HUES6 (cell line): ENCODE measurements around the gene ARPP19.
"Not testable (repeated sequence)": the region's sequence is repeated elsewhere in the genome, so short reads cannot be mapped to it uniquely, and the experiment has no call there.

Source experiments
- H3K27ac ChIP-seq: 2 replicates; pipeline ENCODE4 v1.7.0; 2013; ENCODE audit warnings: low read depth, mild to moderate bottlenecking, low read length, inconsistent platforms
- H3K27me3 ChIP-seq: 2 replicates; pipeline ENCODE4 v1.6.1; 2013; ENCODE audit warnings: low read length; ENCODE audit not compliant: control insufficient read depth, insufficient read depth
- H3K36me3 ChIP-seq: 2 replicates; pipeline ENCODE4 v1.6.1; 2013; ENCODE audit warnings: low read length; ENCODE audit not compliant: control insufficient read depth, insufficient read depth
- H3K4me1 ChIP-seq: 2 replicates; pipeline ENCODE4 v1.6.1; 2013; ENCODE audit warnings: low read length; ENCODE audit not compliant: control insufficient read depth, insufficient read depth
- H3K4me3 ChIP-seq: 2 replicates; pipeline ENCODE4 v1.5.1; 2013; ENCODE audit warnings: low read depth, low read length
- H3K9ac ChIP-seq: one replicate; pipeline ENCODE4 v1.6.1; 2013; ENCODE audit warnings: mild to moderate bottlenecking, low read length
- H3K9me3 ChIP-seq: 2 replicates; pipeline ENCODE4 v1.6.1; 2013; ENCODE audit warnings: low read depth, low read length; ENCODE audit not compliant: control insufficient read depth, insufficient read depth

ARPP19 gene

DNA sequence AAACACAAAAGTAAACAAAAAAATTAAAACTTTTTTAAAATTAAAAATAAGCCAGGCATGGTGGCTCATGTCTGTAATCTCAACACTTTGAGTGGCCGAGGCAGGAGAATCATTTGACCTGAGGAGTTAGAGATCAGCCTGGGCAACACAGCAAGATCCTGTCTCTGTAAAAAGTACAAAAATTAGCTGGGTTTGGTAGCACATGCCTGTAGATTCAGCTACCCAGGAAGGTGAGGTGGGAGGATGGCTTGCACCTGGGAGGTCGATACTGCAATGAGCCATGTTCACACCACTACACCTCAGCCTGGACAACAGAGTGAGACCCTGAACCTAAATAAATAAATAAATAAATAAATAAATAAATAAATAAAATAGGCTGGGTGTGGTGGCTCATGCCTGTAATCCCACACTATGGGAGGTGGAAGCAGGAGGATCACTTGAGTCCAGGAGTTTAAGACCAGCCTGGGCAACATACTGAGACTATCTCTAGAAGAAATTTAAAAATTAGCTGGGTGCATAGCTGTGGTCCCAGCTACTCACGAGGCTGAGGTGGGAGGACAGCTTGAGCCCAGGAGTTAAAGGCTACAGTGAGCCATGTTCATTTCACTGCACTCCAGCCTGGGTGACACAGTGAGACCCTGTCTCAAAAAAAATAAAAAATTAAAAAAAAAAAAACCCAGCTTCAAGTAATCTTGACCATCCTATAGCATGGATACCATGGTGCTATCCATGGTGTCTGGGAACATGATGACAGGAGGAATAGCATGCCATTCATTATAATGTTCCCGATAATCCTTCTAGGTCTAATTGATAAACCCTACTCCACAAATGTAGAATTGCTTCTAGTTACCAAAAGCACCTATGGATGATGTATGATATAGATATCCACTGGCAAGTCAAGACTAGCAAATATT lies 44.4 kb downstream of the ARPP19 start:
- no peaks in the 10 kb centered on the region for H3K36me3 ChIP-seq
- H3K9me3 ChIP-seq = no peaks in the 10 kb centered on the region
- H3K9ac ChIP-seq = no peak overlapping the region
- H3K27me3 ChIP-seq = peaks cover 19% of the 10 kb centered on the region
- H3K27ac ChIP-seq = no peak overlapping the region
- no peak overlapping the region for H3K4me3 ChIP-seq
- peaks cover 10% of the 10 kb centered on the region for H3K4me1 ChIP-seq

DNA sequence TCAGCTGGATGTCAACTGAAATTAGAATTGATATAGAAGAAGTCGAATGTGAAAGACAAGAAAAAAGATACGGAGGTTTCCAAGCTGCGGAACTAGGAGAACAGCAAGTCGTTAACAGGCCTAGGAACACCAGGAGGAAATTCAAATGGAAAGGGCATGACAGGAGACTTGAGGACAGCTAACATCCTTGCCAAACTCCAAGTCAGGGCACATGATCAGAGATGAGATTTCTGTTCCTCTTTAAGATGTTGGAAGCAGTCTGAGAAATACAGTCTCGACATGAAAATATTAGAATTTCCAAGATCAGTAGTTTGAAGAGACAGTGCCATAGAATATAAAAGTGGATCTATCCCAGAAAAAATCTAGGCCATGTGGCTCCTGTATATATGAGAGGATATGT lies 45.2 kb downstream of the ARPP19 start:
- Histone ChIP-seq H3K4me3 (no peak overlapping the region), H3K36me3 (no peaks in the 10 kb centered on the region), H3K4me1 (peaks cover 9% of the 10 kb centered on the region), H3K9ac (no peak overlapping the region), H3K27me3 (peaks cover 16% of the 10 kb centered on the region), H3K27ac (no peak overlapping the region), H3K9me3 (no peaks in the 10 kb centered on the region)

DNA sequence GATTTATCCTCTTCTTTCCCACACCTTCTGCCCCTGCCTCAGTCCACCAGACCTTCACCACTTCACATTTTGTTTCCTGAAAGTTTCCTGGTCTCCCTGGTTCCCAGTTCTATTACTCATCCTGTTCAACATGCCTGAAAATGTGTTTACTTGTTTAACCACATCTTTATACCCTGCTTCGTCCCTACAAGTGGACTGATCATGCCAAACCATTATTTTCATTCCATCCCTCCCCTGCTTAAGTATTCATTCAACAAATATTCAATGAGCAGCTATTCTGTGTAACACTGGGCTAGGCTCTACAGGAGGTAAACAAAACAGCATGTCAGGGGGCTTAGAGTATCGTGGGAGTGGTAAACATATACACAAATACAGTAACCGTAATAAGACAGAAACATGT lies 45.6 kb downstream of the ARPP19 start:
- Histone ChIP-seq H3K4me3 (no peak overlapping the region), H3K27ac (no peak overlapping the region), H3K27me3 (peaks cover 13% of the 10 kb centered on the region), H3K9ac (no peak overlapping the region), H3K9me3 (no peaks in the 10 kb centered on the region), H3K36me3 (no peaks in the 10 kb centered on the region), H3K4me1 (peaks cover 9% of the 10 kb centered on the region)

DNA sequence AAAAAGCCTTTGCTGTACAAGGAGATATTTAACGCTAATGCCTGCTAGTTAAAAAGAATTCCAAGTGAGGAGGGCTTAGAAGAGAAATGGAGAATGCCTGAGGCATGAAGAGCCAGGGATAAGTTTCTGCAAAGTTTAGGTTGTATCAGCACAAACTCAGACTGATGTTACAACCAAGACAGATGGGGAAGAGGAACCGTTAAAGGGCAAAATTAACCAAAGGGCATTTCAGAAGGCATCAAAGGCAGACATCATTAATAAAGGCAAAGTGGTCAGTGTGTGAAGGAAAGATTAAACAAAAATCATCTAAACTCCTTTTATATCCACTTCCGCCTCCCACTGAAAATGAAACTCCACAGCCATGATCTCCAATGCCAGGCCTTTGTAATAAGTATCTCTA lies 47.1 kb downstream of the ARPP19 start:
- no peaks in the 10 kb centered on the region for H3K9me3 ChIP-seq
- no peaks in the 10 kb centered on the region for H3K27me3 ChIP-seq
- no peak overlapping the region for H3K9ac ChIP-seq
- no peak overlapping the region for H3K4me3 ChIP-seq
- no peaks in the 10 kb centered on the region for H3K36me3 ChIP-seq
- H3K4me1 ChIP-seq = peaks cover 5% of the 10 kb centered on the region; the same call in 1 of the 2 replicates
- H3K27ac ChIP-seq = no peak overlapping the region

DNA sequence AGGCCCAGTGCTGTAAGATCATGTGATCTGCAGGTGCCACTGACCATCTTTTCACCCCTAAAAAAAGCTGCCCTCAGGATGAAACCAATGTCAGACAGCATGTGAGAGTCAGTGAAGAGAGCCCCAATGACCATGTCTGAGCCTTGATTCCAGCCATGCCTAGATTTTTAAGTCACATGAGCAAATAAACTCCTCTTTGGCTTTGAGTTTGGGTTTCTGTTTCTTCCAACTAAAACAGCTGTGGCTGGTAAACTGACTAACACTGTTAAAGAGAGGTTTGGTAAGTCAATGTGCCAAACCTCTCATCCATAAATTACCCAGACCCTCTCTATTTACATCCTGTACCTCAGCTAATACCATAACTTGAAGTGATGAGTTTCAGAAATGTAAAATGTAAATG lies 48.4 kb downstream of the ARPP19 start:
- H3K9me3 ChIP-seq = no peaks in the 10 kb centered on the region
- H3K27me3 ChIP-seq = no peaks in the 10 kb centered on the region
- no peaks in the 10 kb centered on the region for H3K36me3 ChIP-seq
- H3K27ac ChIP-seq = no peak overlapping the region
- H3K9ac ChIP-seq = no peak overlapping the region
- no peak overlapping the region for H3K4me3 ChIP-seq
- H3K4me1 ChIP-seq = peaks cover 12% of the 10 kb centered on the region

DNA sequence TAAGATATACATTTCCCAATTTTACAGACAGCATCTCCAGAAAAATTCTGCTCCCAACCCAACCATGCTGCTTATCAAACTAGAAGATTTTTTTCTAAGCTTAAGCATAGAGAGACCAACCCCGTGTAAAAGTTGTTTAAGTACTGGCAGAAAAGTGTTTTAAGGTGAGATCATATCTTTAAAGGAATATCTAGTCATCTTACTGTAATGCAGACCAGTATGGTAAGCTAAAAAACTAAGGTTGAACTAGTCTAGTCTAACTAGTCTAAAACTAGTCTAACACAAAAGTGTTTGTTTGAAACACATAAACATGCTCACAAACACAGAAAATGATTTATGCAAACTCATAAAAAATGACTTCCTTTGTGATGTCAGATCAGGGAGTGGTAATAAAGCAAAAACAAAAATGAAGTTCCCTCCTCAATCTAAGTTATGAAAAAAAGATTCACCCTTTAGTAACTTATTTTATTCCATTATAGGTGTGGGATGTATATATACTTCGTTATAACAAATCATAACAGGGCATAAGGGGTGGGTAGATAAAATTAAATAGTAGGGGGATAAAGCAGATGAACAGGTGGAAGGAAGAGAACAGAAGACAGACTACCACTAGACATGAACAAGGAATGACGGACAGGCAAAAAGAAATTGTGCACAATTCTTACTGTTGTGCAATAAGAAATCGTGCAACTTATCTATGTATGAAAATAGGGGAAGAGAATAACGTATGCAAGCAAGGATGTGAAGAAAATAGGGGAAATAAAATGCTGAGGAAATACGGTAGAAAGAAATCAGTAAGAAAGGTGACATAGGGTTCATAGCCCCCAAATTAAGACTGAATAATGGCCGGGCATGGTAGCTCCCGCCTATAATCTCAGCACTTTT lies 50.1 kb downstream of the ARPP19 start:
- H3K9ac ChIP-seq = no peak overlapping the region
- peaks cover 12% of the 10 kb centered on the region for H3K4me1 ChIP-seq
- H3K36me3 ChIP-seq = no peaks in the 10 kb centered on the region
- no peaks in the 10 kb centered on the region for H3K9me3 ChIP-seq
- no peaks in the 10 kb centered on the region for H3K27me3 ChIP-seq
- H3K27ac ChIP-seq = no peak overlapping the region
- H3K4me3 ChIP-seq = no peak overlapping the region

DNA sequence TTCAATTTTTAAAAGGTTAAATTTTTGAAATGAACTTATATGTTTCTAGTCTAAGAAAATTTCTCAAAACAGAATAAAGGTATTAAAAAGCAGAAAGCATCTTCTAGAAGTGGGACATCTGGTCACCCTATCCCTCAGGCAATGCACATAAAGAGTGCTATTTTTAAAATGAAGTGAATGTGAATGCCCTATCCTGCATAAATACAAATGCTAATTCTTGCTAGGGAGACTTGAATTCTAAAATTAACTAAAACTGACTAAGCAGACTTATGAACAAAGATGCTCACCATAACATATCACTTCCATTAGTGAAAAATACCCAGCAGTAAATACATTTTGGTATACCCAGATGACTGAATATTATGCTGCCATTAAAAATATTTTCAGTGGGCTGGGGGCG lies 51.8 kb downstream of the ARPP19 start:
- Histone ChIP-seq H3K4me1 (peaks cover 7% of the 10 kb centered on the region), H3K9ac (no peak overlapping the region), H3K27ac (no peak overlapping the region), H3K36me3 (no peaks in the 10 kb centered on the region), H3K9me3 (no peaks in the 10 kb centered on the region), H3K27me3 (no peaks in the 10 kb centered on the region), H3K4me3 (no peak overlapping the region)

DNA sequence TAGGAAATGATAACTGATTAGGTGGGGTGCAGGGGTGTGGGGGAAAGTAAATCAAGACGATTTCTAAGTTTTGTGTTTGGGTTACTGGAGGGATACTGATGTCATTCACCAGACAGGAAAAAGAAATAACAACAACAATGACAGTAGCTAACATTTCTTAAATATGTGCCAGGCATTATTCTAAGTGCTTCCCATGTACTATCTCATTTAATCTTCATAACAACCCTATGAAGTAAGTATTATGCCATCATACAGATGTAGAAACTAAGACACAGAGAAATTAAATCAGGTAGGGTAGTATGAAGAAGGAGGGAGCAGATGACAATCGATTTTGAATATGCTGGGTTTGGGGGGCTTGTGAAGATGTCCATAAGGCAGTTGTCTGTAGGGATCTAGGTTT lies 53.5 kb downstream of the ARPP19 start:
- H3K9ac ChIP-seq = no peak overlapping the region
- no peaks in the 10 kb centered on the region for H3K36me3 ChIP-seq
- no peaks in the 10 kb centered on the region for H3K9me3 ChIP-seq
- H3K27ac ChIP-seq = no peak overlapping the region
- no peaks in the 10 kb centered on the region for H3K27me3 ChIP-seq
- H3K4me3 ChIP-seq = no peak overlapping the region
- H3K4me1 ChIP-seq = peaks cover 7% of the 10 kb centered on the region

DNA sequence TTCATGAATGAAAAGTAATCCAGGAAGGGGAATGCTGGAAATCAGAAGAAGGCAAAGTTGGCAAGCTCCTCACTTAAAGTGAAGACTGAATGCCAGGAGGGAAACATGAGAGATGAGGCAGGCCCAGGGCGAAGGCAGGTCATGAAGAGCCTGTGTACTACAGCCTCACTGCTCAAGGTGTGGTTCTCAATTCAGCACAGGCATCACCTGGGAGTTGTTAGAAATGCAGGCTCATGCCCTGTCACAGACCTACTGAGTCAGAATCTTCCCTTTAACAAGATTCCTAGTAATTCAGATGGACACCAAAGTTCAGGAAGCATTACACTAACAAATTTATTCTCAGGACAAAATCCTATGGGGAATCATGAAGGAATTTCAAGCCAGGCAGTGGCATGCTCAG lies 54.3 kb downstream of the ARPP19 start:
- H3K4me3 ChIP-seq = no peak overlapping the region
- H3K9ac ChIP-seq = no peak overlapping the region
- no peak overlapping the region for H3K27ac ChIP-seq
- no peaks in the 10 kb centered on the region for H3K36me3 ChIP-seq
- peaks cover 7% of the 10 kb centered on the region for H3K4me1 ChIP-seq
- H3K27me3 ChIP-seq = no peaks in the 10 kb centered on the region
- H3K9me3 ChIP-seq = no peaks in the 10 kb centered on the region

DNA sequence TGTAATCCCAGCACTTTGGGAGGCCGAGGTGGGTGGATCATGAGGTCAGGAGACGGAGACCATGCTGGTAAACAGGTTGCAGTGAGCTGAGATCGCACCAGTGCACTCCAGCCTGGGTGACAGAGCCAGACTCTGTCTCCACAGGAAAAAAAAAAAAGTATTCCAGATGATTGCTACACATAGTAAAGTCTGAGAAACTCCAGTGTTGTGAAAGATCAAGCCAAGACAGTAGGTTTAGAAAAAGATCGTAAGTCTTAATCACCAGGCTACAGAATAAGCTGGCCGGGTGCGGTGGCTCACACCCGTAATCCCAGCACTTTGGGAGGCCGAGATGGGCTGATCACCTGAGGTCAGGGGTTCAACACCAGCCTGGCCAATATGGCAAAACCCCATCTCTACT lies 56.0 kb downstream of the ARPP19 start:
- H3K9me3 ChIP-seq, H3K4me1 ChIP-seq, H3K36me3 ChIP-seq, H3K4me3 ChIP-seq, H3K27ac ChIP-seq, H3K9ac ChIP-seq, H3K27me3 ChIP-seq: not testable (repeated sequence)

DNA sequence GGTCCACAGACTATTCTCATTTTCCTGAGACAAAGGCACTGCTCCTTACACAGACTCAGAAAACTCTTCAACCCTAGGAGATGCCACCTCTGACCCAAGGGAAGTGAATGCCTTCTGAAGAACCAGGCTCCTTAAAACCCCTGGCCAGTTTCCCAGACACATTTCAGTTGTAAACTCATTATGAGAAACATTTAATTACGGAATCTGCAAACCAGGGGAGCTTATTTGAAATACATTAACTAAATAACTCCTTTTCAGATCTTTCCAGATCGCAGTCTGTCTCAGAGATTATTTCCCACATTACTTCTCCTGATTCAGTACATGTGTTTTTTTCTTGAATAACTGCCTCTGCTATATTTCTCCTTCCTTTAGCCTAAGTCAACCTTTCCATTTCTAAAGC lies 57.7 kb downstream of the ARPP19 start:
- no peak overlapping the region for H3K27ac ChIP-seq
- no peaks in the 10 kb centered on the region for H3K27me3 ChIP-seq
- H3K4me3 ChIP-seq = no peak overlapping the region
- H3K9ac ChIP-seq = no peak overlapping the region
- H3K36me3 ChIP-seq = no peaks in the 10 kb centered on the region
- H3K4me1 ChIP-seq = peaks cover 2% of the 10 kb centered on the region; the same call in 1 of the 2 replicates
- H3K9me3 ChIP-seq = no peaks in the 10 kb centered on the region
